Activated CD4-positive, alpha-beta T cell treated with anti-CD3 and anti-CD28 coated beads for 36 hours (primary cell): Measurements from ENCODE around the gene PLA2G4B. TPM values are rescaled to one million over a fixed set of nuclear protein-coding genes. Genes with fewer than 3 reads are reported as not detected.

Source experiments
- microRNA-seq: library from miRNA; unstranded; fragments of <30 nt; microRNA quantifications from one replicate; pipeline ENCODE4 v1.2.0, GENCODE V29; 2021; ENCODE audit warnings: borderline replicate concordance
- total RNA-seq, 2 experiments: library from RNA; stranded (reverse); gene quantifications; one replicate each; pipeline ENCODE4 v1.2.3, GENCODE V29; 2021

The PLA2G4B gene
- total RNA-seq, 2 experiments from 2014 or later, result 5.0 to 6.9 TPM

Small RNAs within 50 kb of the gene (microRNA-seq; reads per million reads assigned to microRNA genes)
- gene MIR4310, result not detected

Other genes with a start within 250 kb of the PLA2G4B start
- gene MGA, start 178.4 kb upstream of the PLA2G4B start, total RNA-seq, result 10 to 100 TPM; 33.7 to 39.3 TPM
- 10 to 100 TPM; 16.1 to 19.0 TPM for gene MAPKBP1, start 64.4 kb upstream of the PLA2G4B start, total RNA-seq
- 10 to 100 TPM; 17.1 to 17.6 TPM for gene JMJD7, start 10.8 kb upstream of the PLA2G4B start, total RNA-seq
- gene SPTBN5, start 55.2 kb downstream of the PLA2G4B start, total RNA-seq, result under 1 TPM; 0.46 to 0.51 TPM
- gene EHD4, start 133.7 kb downstream of the PLA2G4B start, total RNA-seq, result 10 to 100 TPM; 34.7 to 35.7 TPM
- gene PLA2G4E, start 182.2 kb downstream of the PLA2G4B start, total RNA-seq, result not detected